ENCODE results near the gene ERVFRD-1.

Gene ERVFRD-1

GRCh38 chr6:11055127-11055627 is 56.3 kb downstream of the ERVFRD-1 start:
- in situ Hi-C loops (cut with MboI; ENCODE audit: low sequenced_read_pairs): loop anchor here (10.0 kb wide), 1 partner anchor 580 kb away; no protein-coding TSS in a partner anchor

- in situ Hi-C loops (cut with MboI; ENCODE audit: low sequenced_read_pairs): loop anchor here (10.0 kb wide), 1 partner anchor 580 kb away; no protein-coding TSS in a partner anchor
Observed at GRCh38 chr6:11054722-11055121, 56.8 kb downstream of the ERVFRD-1 start.

GRCh38 chr6:11053307-11053706 is 58.2 kb downstream of the ERVFRD-1 start:
- in situ Hi-C loops (cut with MboI; ENCODE audit: low sequenced_read_pairs): loop anchor here (10.0 kb wide), 1 partner anchor 579 kb away; no protein-coding TSS in a partner anchor

All from HL-60/S4 treated with retinoic acid at 250 ng/mL for 4 days and 3 days (cell line).